GM12865 (cell line): ENCODE data around the gene IL17RE.

Experiments used
- DNase-seq: peaks from one replicate; pipeline ENCODE4 v3.0.0; 2010; ENCODE audit warnings: low read depth
- H3K4me3 ChIP-seq: 2 replicates; pipeline ENCODE4 v1.5.1; 2011; ENCODE audit warnings: mild to moderate bottlenecking, low read depth, low read length, control low read depth
- CTCF ChIP-seq: IDR thresholded peaks from 2 replicates; pipeline ENCODE4 v1.5.1; 2011; ENCODE audit warnings: low read length, control low read depth, low read depth, inconsistent platforms; ENCODE audit not compliant: insufficient read depth; ENCODE audit errors: missing control alignments

The IL17RE gene

DNA sequence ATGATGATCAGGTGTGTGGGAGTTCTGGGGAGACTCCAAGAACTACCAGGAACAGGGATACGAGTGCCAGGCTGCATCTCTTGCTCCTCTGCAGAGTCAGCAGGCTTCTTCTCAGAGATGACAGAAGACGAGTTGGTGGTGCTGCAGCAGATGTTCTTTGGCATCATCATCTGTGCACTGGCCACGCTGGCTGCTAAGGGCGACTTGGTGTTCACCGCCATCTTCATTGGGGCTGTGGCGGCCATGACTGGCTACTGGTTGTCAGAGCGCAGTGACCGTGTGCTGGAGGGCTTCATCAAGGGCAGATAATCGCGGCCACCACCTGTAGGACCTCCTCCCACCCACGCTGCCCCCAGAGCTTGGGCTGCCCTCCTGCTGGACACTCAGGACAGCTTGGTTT lies 41.6 kb downstream of the IL17RE start:
- no peak for TF ChIP-seq CTCF
- DNase-seq, result no peak
- H3K4me3 ChIP-seq, result no peak overlapping the region

GRCh38 chr3:9945358-9945757 lies 42.7 kb downstream of the IL17RE start:
- TF ChIP-seq CTCF, result no peak
- H3K4me3 ChIP-seq, result no peak overlapping the region
- DNase-seq, result no peak

GRCh38 chr3:9946112-9947024 lies 43.7 kb downstream of the IL17RE start:
- no peak overlapping the region for H3K4me3 ChIP-seq
- DNase-seq, result no peak
- TF ChIP-seq CTCF, result no peak

DNA sequence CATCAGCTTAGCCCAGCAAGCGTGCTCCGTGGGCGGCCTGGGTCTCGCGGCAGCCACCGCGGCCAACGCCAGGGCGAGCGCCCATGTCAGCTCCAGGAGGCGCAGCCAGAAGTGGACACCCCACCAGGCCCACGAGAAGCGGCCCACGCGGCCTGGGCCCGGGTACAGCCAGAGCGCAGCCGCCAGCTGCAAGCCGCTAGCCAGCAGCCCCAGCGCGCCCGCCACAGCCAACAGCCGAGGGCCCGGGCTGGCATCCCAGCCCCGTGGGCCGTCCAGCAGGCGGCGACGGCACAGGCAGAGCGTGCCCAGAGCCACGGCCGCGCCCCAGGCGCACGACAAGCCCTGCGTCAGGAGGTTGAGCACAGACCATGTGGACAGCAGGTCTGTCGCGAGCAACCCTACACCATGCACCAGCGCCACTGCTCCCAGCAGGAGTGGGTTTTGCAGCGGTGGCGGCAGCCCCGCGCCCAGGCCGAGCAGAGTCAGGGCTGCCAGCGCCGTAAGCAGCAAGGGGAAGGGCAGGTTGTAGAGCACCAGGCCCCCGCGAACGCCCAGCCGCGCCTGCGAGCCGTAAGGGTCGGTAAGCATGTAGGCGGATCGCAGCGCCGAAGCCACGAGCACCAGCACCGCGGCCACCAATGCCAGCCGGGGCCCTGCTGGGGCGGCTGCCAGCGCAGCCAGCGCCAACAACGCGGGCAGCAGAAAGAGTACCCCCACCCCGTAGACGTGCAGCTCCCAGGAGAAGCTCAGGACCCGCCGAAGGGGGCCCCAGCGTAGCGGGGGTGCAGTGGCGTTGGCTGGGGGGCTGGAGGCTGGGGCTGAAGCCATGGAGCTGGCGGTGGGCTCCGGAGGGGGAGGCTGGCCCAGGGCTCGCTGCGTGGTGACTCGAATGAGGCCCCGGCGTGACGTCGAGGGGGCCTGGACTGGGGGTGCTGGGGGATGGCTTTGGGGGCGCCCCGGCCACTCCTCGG lies 44.7 kb downstream of the IL17RE start:
- no peak for DNase-seq
- H3K4me3 ChIP-seq, result no peak overlapping the region
- TF ChIP-seq CTCF, result no peak

DNA sequence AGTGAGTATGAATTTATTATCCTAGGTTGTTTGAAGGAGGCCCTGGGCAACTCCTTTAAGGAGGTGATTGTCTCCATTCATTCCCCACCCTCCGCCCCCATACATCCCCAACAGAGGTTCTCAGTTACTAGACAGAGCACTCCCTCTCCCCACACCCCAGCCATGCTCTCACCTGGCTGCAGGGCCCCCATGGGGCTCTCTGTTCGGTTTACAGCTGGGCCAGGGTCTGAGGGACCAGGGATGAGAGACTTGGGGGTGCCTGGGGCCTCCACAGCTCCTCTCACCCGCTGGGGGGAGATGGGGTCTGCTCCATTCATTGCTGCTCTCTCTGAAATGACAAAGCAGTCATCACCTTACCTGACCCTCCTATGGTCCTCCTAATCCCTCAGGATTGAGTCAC lies 45.9 kb downstream of the IL17RE start:
- no peak overlapping the region for H3K4me3 ChIP-seq
- no peak for TF ChIP-seq CTCF
- no peak for DNase-seq

DNA sequence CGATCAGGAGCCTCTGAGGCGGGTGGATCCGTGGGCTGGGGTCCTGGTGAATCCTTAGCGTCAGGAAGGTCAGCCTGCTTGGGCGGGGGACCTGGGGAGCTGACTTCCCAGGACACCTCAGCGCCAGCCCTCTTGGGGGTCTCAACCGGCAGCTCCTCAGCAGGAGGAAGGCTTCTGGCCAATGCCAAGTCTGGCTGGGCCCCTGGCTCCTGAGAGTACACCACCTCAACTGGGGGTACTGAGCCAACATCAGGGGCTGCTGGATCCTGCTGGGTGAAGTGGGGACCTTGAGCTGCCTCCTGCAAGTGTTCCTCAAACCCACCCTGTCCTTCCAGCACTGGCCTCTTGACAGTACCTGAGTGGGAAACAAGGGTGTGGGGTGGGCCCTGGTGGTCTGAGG lies 46.5 kb downstream of the IL17RE start:
- DNase-seq, result no peak
- no peak overlapping the region for H3K4me3 ChIP-seq
- TF ChIP-seq CTCF, result no peak
